IMR-90 (cell line): ENCODE results near the gene SORCS1. TPM values are rescaled to one million over a fixed set of nuclear protein-coding genes. Genes with fewer than 3 reads are reported as not detected.

Source experiments
- ATAC-seq: fragments of 200-7000 bp; cut with Tn5 transposase; 2 replicates; pipeline ENCODE4 v1.9.1; 2020; ENCODE audit warnings: low read depth, mild to moderate bottlenecking, moderate library complexity
- BruUV-seq: library from RNA; stranded (reverse); fragments of 400-500 nt; replicated peaks from 2 replicates; lab custom pipeline; 2021; lab: Mats Ljungman, UMichigan
- CTCF ChIA-PET: fragments of 300-600 bp; formaldehyde crosslinking; extraction: SDS; loops from one replicate; lab custom pipeline; 2021; ENCODE audit warnings: antibody characterized with exemption; lab: Yijun Ruan, JAX
- POLR2A ChIA-PET: fragments of 300-600 bp; sonication (Branson Sonifier 250); formaldehyde crosslinking; loops from one replicate; lab custom pipeline; 2022; ENCODE audit warnings: antibody characterized with exemption; ENCODE audit not compliant: unreplicated experiment; lab: Charles Lee
- DNase-seq: peaks from one replicate; pipeline ENCODE4 v3.0.0; 2013
- H2AFZ ChIP-seq: replicated peaks from 2 replicates; pipeline ENCODE3; 2013; ENCODE audit warnings: low read length, mild to moderate bottlenecking; ENCODE audit not compliant: poor library complexity
- H2AK5ac ChIP-seq: 2 replicates; pipeline ENCODE4 v1.6.1; 2013; ENCODE audit warnings: low read depth, low read length, inconsistent platforms
- H2AK9ac ChIP-seq: replicated peaks from 2 replicates; pipeline ENCODE3; 2013; ENCODE audit warnings: mild to moderate bottlenecking, low read depth, low read length, moderate library complexity; ENCODE audit not compliant: poor library complexity
- H2BK120ac ChIP-seq: 2 replicates; pipeline ENCODE4 v1.6.1; 2013; ENCODE audit warnings: low read depth, low read length, inconsistent platforms
- H2BK15ac ChIP-seq: 3 replicates; pipeline ENCODE4 v1.6.1; 2013; ENCODE audit warnings: low read depth, low read length, inconsistent platforms
- H2BK20ac ChIP-seq: 2 replicates; pipeline ENCODE4 v1.6.1; 2013; ENCODE audit warnings: low read depth, mild to moderate bottlenecking, inconsistent platforms, low read length, moderate library complexity
- H2BK5ac ChIP-seq: 2 replicates; pipeline ENCODE4 v1.6.1; 2013; ENCODE audit warnings: mild to moderate bottlenecking, low read depth, low read length, inconsistent platforms; ENCODE audit not compliant: poor library complexity, severe bottlenecking
- H3K14ac ChIP-seq: replicated peaks from 2 replicates; pipeline ENCODE4 v1.6.1; 2013; ENCODE audit warnings: low read depth, low read length, inconsistent platforms
- H3K18ac ChIP-seq: 2 replicates; pipeline ENCODE4 v1.6.1; 2013; ENCODE audit warnings: low read depth, low read length, control low read depth
- H3K23ac ChIP-seq: 2 replicates; pipeline ENCODE4 v1.6.1; 2013; ENCODE audit warnings: low read depth, low read length, inconsistent platforms
- H3K27ac ChIP-seq: 2 replicates; pipeline ENCODE4 v1.5.1; 2013; ENCODE audit warnings: mild to moderate bottlenecking, control low read depth, low read length; ENCODE audit not compliant: insufficient read depth
- H3K27me3 ChIP-seq: 2 replicates; pipeline ENCODE4 v1.6.1; 2013; ENCODE audit warnings: low read length; ENCODE audit not compliant: control insufficient read depth, insufficient read depth
- H3K36me3 ChIP-seq: 2 replicates; pipeline ENCODE4 v1.6.1; 2013; ENCODE audit warnings: low read length, mixed read lengths; ENCODE audit not compliant: control insufficient read depth, insufficient read depth
- H3K4ac ChIP-seq: 2 replicates; pipeline ENCODE4 v1.6.1; 2013; ENCODE audit warnings: low read depth, low read length, inconsistent platforms
- H3K4me1 ChIP-seq: 2 replicates; pipeline ENCODE4 v1.6.1; 2013; ENCODE audit warnings: low read length, mixed read lengths; ENCODE audit not compliant: control insufficient read depth, insufficient read depth
- H3K4me2 ChIP-seq: 2 replicates; pipeline ENCODE4 v1.6.1; 2013; ENCODE audit warnings: low read depth, mild to moderate bottlenecking, control low read depth, low read length, moderate library complexity
- H3K4me3 ChIP-seq: 2 replicates; pipeline ENCODE4 v1.5.1; 2013; ENCODE audit warnings: low read depth, mild to moderate bottlenecking, control low read depth, low read length, moderate library complexity; ENCODE audit not compliant: insufficient read depth
- H3K56ac ChIP-seq: 2 replicates; pipeline ENCODE4 v1.6.1; 2013; ENCODE audit warnings: low read length, inconsistent platforms; ENCODE audit not compliant: insufficient read depth; ENCODE audit errors: extremely low read depth
- H3K79me1 ChIP-seq, 2 experiments: 2 replicates each; pipeline ENCODE4 v1.6.1; 2013; ENCODE audit warnings: low read length in 2 of 2, inconsistent platforms in 1 of 2, low read depth in 1 of 2
- H3K9ac ChIP-seq: 2 replicates; pipeline ENCODE4 v1.6.1; 2013; ENCODE audit warnings: low read depth, low read length, control low read depth
- H3K9me1 ChIP-seq: 2 replicates; pipeline ENCODE4 v1.6.1; 2013; ENCODE audit warnings: low read length, inconsistent platforms; ENCODE audit not compliant: insufficient read depth
- H3K9me3 ChIP-seq: 2 replicates; pipeline ENCODE4 v1.6.1; 2013; ENCODE audit warnings: low read length; ENCODE audit not compliant: control insufficient read depth, insufficient read depth
- H4K20me1 ChIP-seq: 2 replicates; pipeline ENCODE4 v1.6.1; 2013; ENCODE audit warnings: low read length, inconsistent platforms; ENCODE audit not compliant: insufficient read depth
- H4K5ac ChIP-seq: 2 replicates; pipeline ENCODE4 v1.6.1; 2013; ENCODE audit warnings: mild to moderate bottlenecking, low read depth, low read length, control low read depth
- H4K8ac ChIP-seq, 2 experiments: 2 replicates each; pipeline ENCODE4 v1.6.1; 2013; ENCODE audit warnings: low read depth in 2 of 2, low read length in 2 of 2, control low read depth in 1 of 2, inconsistent platforms in 1 of 2
- H4K91ac ChIP-seq: 2 replicates; pipeline ENCODE4 v1.6.1; 2013; ENCODE audit warnings: low read depth, low read length, inconsistent platforms; ENCODE audit not compliant: insufficient read depth
- CTCF ChIP-seq: conservative IDR thresholded peaks from 2 replicates; pipeline ENCODE4 v1.5.1; 2012; ENCODE audit warnings: mild to moderate bottlenecking, low read depth, low read length, improper control_type of control experiment
- MAFK ChIP-seq: IDR thresholded peaks from 2 replicates; pipeline ENCODE4 v1.6.1; 2012; ENCODE audit warnings: low read depth, low read length, improper control_type of control experiment
- MXI1 ChIP-seq: IDR thresholded peaks from 2 replicates; pipeline ENCODE4 v1.6.1; 2012; ENCODE audit warnings: low read depth, mild to moderate bottlenecking, low read length, moderate library complexity, borderline replicate concordance
- POLR2A ChIP-seq: IDR thresholded peaks from 2 replicates; pipeline ENCODE4 v1.6.1; 2012; ENCODE audit warnings: mild to moderate bottlenecking, low read depth, low read length
- RAD21 ChIP-seq: IDR thresholded peaks from 2 replicates; pipeline ENCODE4 v1.6.1; 2012; ENCODE audit warnings: low read length, improper control_type of control experiment
- SMC3 ChIP-seq: fragments of 150-350 bp; IDR thresholded peaks from 2 replicates; pipeline ENCODE4 v1.6.1; 2016; ENCODE audit warnings: low read depth, mild to moderate bottlenecking, antibody characterized with exemption, low read length, moderate library complexity
- USF2 ChIP-seq: fragments of 150-350 bp; IDR thresholded peaks from 2 replicates; pipeline ENCODE4 v1.6.1; 2017; ENCODE audit warnings: mild to moderate bottlenecking, antibody characterized with exemption, low read length, low read depth
- WGBS, 2 experiments: methylation state at CpG; one replicate each; pipeline versions ENCODE4 v1.1.5 to v1.1.7; 2013; ENCODE audit warnings: missing lambda C conversion rate in 2 of 2; ENCODE audit not compliant: insufficient read length in 1 of 2; ENCODE audit errors: extremely low coverage in 2 of 2; 5-methylcytosine and 5-hydroxymethylcytosine counted together
- dilution Hi-C: fragments of 300-500 bp; cut with HindIII; formaldehyde crosslinking; loops from one replicate; pipeline ENCODE4 v1.14.3; 2018; ENCODE audit warnings: low sequenced_read_pairs; ENCODE audit not compliant: unreplicated experiment
- in situ Hi-C: fragments of 300-500 bp; cut with MboI; formaldehyde crosslinking; loops from 3 replicates; pipeline ENCODE4 v1.14.3; 2019; ENCODE audit warnings: low sequenced_read_pairs, inconsistent platforms, mixed read lengths
- intact Hi-C: fragments of 100-400 bp; cut with micrococcal nuclease; formaldehyde crosslinking; loops from 2 replicates; pipeline ENCODE4 v1.10.0; 2022
- polyA plus RNA-seq, 3 experiments: library from polyadenylated mRNA; depleted of rRNA; stranded (reverse); fragments of >200 nt; gene quantifications; 2 replicates each; pipeline ENCODE4 v1.2.3, GENCODE V29; 2012; ENCODE audit warnings: low replicate concordance in 1 of 3
- total RNA-seq: library from RNA; depleted of rRNA; stranded (reverse); fragments of >200 nt; gene quantifications from 2 replicates; pipeline ENCODE4 v1.2.3, GENCODE V29; 2012

The SORCS1 gene
- total and polyA plus RNA-seq, 2 of the 4 experiments (the other 2 are of a cell fraction) = under 0.01 TPM; not detected in 1

GRCh38 chr10:106595281-106595680 is 569.2 kb downstream of the SORCS1 start:
- in situ Hi-C loops = no loop called here
- ATAC-seq = no peak
- POLR2A ChIA-PET = no interaction called here

More at GRCh38 chr10:106595281-106595680, 569.2 kb downstream of the SORCS1 start:
- intact Hi-C loops = no loop called here
- Histone ChIP-seq H3K4me3 (no peak overlapping the region), H3K27me3 (no peaks in the 10 kb centered on the region), H2BK15ac (no peak overlapping the region), H3K56ac (no peak overlapping the region), H2AFZ (no peak overlapping the region), H3K9ac (no peak overlapping the region), H2AK9ac (no peak overlapping the region), H3K23ac (no peak overlapping the region), H4K5ac (no peak overlapping the region), H4K8ac (no peak overlapping the region), H3K4me2 (no peak overlapping the region), H3K79me1 (no peaks in the 10 kb centered on the region), H3K9me3 (0 out of 2 replicates have a peak, but pooled peaks cover 3% of the 10 kb centered on the region), H3K4me1 (no peaks in the 10 kb centered on the region), H3K4ac (no peak overlapping the region), H4K20me1 (no peaks in the 10 kb centered on the region), H2BK20ac (no peak overlapping the region), H3K36me3 (no peaks in the 10 kb centered on the region), H3K18ac (no peak overlapping the region), H2BK120ac (no peak overlapping the region), H3K27ac (no peak overlapping the region), H2BK5ac (no peak overlapping the region), H3K14ac (no peak overlapping the region), H4K91ac (no peak overlapping the region), H3K9me1 (no peaks in the 10 kb centered on the region), H2AK5ac (no peak overlapping the region)
- TF ChIP-seq CTCF (no peak), RAD21 (no peak), POLR2A (no peak), MXI1 (no peak), USF2 (no peak), SMC3 (no peak), MAFK (no peak)
- dilution Hi-C loops = no loop called here
- CTCF ChIA-PET = interaction anchor here (0.6 kb wide), 1 partner anchor 559 kb away, joined by 4 read pairs; no protein-coding TSS in a partner anchor
- BruUV-seq = no TSS peak
- WGBS, 2 experiments = 100% methylated on average over 1 of the region's 4 CpGs; no CpG with 5 or more reads in 1 of the 2 experiments
- DNase-seq = no peak
